ENCODE data around the gene LRRC31. TPM values are rescaled to one million over a fixed set of nuclear protein-coding genes. Genes with fewer than 3 reads are reported as not detected.

Gene LRRC31
- total and polyA plus RNA-seq, 2 experiments from 2014 or later = not detected

DNA sequence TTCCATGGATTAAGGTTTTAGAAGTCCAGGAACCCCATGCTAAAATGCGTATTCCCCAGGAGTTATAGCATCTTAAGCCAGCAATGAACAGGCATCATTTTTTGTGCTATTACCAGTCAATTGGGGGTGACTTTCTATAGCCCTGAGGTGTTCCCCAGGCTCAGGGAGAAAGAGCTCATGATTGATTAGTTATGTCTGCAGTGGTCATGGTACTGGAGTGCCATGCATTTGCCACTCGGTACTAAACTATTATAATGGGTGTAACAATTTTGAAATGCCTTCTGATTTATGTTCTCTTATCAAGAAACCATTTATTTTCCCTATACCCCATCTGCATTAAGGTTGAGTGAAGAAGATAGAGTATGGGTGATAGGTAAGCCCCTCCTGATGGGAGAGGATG, 11.9 kb downstream of the LRRC31 start:
- Histone ChIP-seq H3K79me2 (replicated peaks; ENCODE audit: insufficient read depth) (no peaks in the 10 kb centered on the region), H3K4me2 (no peak overlapping the region), H3K4me3 (no peak overlapping the region), H3K36me3 (ENCODE audit: insufficient read depth) (no peaks in the 10 kb centered on the region), H4K20me1 (replicated peaks; ENCODE audit: insufficient read depth) (no peaks in the 10 kb centered on the region), H2AFZ (no peak overlapping the region), H3F3A (replicated peaks; ENCODE audit: low read depth) (no peaks in the 10 kb centered on the region), H3K4me1 (ENCODE audit: insufficient read depth) (peaks cover 9% of the 10 kb centered on the region; the same call in 1 of the 2 replicates), H3K9me2 (ENCODE audit: insufficient read depth) (no peaks in the 10 kb centered on the region), H3K27me3 (ENCODE audit: insufficient read depth) (no peaks in the 10 kb centered on the region), H3K27ac (ENCODE audit: low read depth) (no peak overlapping the region)
- DNase-seq (ENCODE audit: low spot score) (no peak), ATAC-seq (no peak)
- TF ChIP-seq ZNF114 (CRISPR knock-in tag; IDR thresholded peaks at IDR 0.05) (no peak), EZH2phosphoT487 (IDR thresholded peaks at IDR 0.05; ENCODE audit: unreplicated experiment) (no peak)
- TF ChIP-seq, protein P1, sequence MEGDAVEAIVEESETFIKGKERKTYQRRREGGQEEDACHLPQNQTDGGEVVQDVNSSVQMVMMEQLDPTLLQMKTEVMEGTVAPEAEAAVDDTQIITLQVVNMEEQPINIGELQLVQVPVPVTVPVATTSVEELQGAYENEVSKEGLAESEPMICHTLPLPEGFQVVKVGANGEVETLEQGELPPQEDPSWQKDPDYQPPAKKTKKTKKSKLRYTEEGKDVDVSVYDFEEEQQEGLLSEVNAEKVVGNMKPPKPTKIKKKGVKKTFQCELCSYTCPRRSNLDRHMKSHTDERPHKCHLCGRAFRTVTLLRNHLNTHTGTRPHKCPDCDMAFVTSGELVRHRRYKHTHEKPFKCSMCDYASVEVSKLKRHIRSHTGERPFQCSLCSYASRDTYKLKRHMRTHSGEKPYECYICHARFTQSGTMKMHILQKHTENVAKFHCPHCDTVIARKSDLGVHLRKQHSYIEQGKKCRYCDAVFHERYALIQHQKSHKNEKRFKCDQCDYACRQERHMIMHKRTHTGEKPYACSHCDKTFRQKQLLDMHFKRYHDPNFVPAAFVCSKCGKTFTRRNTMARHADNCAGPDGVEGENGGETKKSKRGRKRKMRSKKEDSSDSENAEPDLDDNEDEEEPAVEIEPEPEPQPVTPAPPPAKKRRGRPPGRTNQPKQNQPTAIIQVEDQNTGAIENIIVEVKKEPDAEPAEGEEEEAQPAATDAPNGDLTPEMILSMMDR (conservative IDR thresholded peaks at IDR 0.05; ENCODE audit: low read depth in 2 of 2) = no peak
- H3K9me3 Mint-ChIP-seq = no peaks in the 10 kb centered on the region
- peaks cover under 1% of the 10 kb centered on the region for H3K27me3 Mint-ChIP-seq (ENCODE audit: insufficient read depth, low read depth, poor library complexity)
- H3K27ac Mint-ChIP-seq = no peak overlapping the region
- H3K4me1 Mint-ChIP-seq = peaks cover 10% of the 10 kb centered on the region
- H3K4me3 Mint-ChIP-seq = no peak overlapping the region
- H3K36me3 Mint-ChIP-seq (ENCODE audit: low read depth) = no peaks in the 10 kb centered on the region

DNA sequence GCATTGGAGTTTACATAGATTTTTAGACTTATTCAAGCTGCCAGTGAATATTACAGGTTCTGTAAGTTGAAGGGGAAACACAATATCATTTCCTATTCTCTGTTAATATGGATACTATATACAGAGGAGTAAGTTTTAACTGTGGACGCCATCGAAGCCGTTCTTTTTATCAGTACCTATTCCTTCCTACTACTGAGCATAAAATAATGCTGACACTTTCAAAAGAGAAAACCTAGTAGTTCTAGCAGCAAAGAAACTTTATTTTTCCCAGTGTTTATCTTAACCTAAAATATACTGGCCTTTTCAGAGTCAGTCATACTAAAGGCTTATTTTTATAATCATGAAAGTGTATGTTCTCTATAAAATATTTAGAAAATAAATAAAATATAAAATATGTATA, 14.2 kb downstream of the LRRC31 start:
- H3K4me3 Mint-ChIP-seq = no peak overlapping the region
- H3K4me1 ChIP-seq (ENCODE audit: insufficient read depth) = no peaks in the 10 kb centered on the region
- H3K36me3 Mint-ChIP-seq (ENCODE audit: low read depth) = no peaks in the 10 kb centered on the region
- no peak for ATAC-seq
- H3K27ac Mint-ChIP-seq = no peak overlapping the region
- no peaks in the 10 kb centered on the region for H4K20me1 ChIP-seq (replicated peaks; ENCODE audit: insufficient read depth)
- no peaks in the 10 kb centered on the region for H3K4me1 Mint-ChIP-seq
- TF ChIP-seq POLR2AphosphoS5 (IDR thresholded peaks at IDR 0.05; ENCODE audit: low read depth) = no peak
- TF ChIP-seq ZNF331 (CRISPR knock-in tag; IDR thresholded peaks at IDR 0.05; ENCODE audit: low read depth) = no peak
- TF ChIP-seq, protein P2, sequence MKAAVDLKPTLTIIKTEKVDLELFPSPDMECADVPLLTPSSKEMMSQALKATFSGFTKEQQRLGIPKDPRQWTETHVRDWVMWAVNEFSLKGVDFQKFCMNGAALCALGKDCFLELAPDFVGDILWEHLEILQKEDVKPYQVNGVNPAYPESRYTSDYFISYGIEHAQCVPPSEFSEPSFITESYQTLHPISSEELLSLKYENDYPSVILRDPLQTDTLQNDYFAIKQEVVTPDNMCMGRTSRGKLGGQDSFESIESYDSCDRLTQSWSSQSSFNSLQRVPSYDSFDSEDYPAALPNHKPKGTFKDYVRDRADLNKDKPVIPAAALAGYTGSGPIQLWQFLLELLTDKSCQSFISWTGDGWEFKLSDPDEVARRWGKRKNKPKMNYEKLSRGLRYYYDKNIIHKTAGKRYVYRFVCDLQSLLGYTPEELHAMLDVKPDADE (IDR thresholded peaks at IDR 0.05) = no peak
- H3K9me3 Mint-ChIP-seq = no peaks in the 10 kb centered on the region
- H3K9me2 ChIP-seq (ENCODE audit: insufficient read depth) = no peaks in the 10 kb centered on the region
- H3K27me3 ChIP-seq (ENCODE audit: insufficient read depth) = no peaks in the 10 kb centered on the region
- no peaks in the 10 kb centered on the region for H3F3A ChIP-seq (replicated peaks; ENCODE audit: low read depth)
- H3K27ac ChIP-seq (ENCODE audit: low read depth) = no peak overlapping the region
- no peak overlapping the region for H2AFZ ChIP-seq
- H3K36me3 ChIP-seq (ENCODE audit: insufficient read depth) = no peaks in the 10 kb centered on the region
- H3K79me2 ChIP-seq (replicated peaks; ENCODE audit: insufficient read depth) = no peaks in the 10 kb centered on the region
- no peak for DNase-seq (ENCODE audit: low spot score)
- peaks cover 1% of the 10 kb centered on the region for H3K27me3 Mint-ChIP-seq (ENCODE audit: insufficient read depth, low read depth, poor library complexity)
- H3K4me2 ChIP-seq = no peak overlapping the region
- H3K4me3 ChIP-seq = no peak overlapping the region

DNA sequence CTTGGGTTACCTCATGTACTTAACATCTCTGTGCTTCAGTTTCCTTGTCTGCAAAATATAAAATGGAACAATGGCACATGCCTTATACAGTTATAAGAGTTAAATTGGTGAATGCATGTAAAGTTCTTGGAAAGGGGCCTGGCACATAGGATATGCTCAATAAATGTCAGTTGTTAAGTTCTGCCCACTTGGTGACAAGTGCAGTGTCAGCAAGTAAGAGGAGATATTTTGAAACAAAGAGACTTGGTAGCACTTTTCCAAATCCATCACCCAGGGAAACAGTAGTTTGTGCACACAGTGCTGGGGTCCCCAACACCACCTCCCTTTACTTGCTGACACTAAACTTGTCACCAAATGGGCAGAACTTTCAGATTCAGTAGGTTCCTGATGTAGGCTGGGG, 19.1 kb downstream of the LRRC31 start:
- Histone ChIP-seq H3K27me3 (ENCODE audit: insufficient read depth) (no peaks in the 10 kb centered on the region), H2AFZ (no peak overlapping the region), H3K4me2 (no peak overlapping the region), H3K9me2 (ENCODE audit: insufficient read depth) (no peaks in the 10 kb centered on the region), H3K36me3 (ENCODE audit: insufficient read depth) (no peaks in the 10 kb centered on the region), H3K4me1 (ENCODE audit: insufficient read depth) (no peaks in the 10 kb centered on the region), H3F3A (replicated peaks; ENCODE audit: low read depth) (no peaks in the 10 kb centered on the region), H3K79me2 (replicated peaks; ENCODE audit: insufficient read depth) (no peaks in the 10 kb centered on the region), H3K4me3 (no peak overlapping the region), H3K27ac (ENCODE audit: low read depth) (no peak overlapping the region), H4K20me1 (replicated peaks; ENCODE audit: insufficient read depth) (no peaks in the 10 kb centered on the region)
- no peak for DNase-seq (ENCODE audit: low spot score)
- Mint-ChIP-seq H3K36me3 (ENCODE audit: low read depth) (no peaks in the 10 kb centered on the region), H3K4me3 (no peak overlapping the region), H3K27ac (no peak overlapping the region), H3K9me3 (no peaks in the 10 kb centered on the region; the same call in 2 of the 3 replicates), H3K27me3 (ENCODE audit: insufficient read depth, low read depth, poor library complexity) (peaks cover 1% of the 10 kb centered on the region), H3K4me1 (no peaks in the 10 kb centered on the region; the same call in 2 of the 3 replicates)
- no peak for ATAC-seq
- TF ChIP-seq JUNB (IDR thresholded peaks at IDR 0.05; ENCODE audit: unreplicated experiment) (no peak), POLR2AphosphoS5 (IDR thresholded peaks at IDR 0.05; ENCODE audit: low read depth) (no peak), STAT1 (IDR thresholded peaks at IDR 0.05; ENCODE audit: unreplicated experiment) (no peak), EZH2 (IDR thresholded peaks at IDR 0.05; ENCODE audit: low read depth, unreplicated experiment) (no peak), ZNF331 (CRISPR knock-in tag; IDR thresholded peaks at IDR 0.05; ENCODE audit: low read depth) (no peak), ZNF114 (CRISPR knock-in tag; IDR thresholded peaks at IDR 0.05) (no peak), EZH2phosphoT487 (IDR thresholded peaks at IDR 0.05; ENCODE audit: unreplicated experiment) (no peak), CREB1 (CRISPR knock-in tag; IDR thresholded peaks at IDR 0.05; ENCODE audit: low read depth) (no peak)
- TF ChIP-seq, protein P2 (IDR thresholded peaks at IDR 0.05) = no peak
- TF ChIP-seq, protein P1 (conservative IDR thresholded peaks at IDR 0.05; ENCODE audit: low read depth in 2 of 2) = no peak
